GM23338 (cell line): ENCODE data around the gene CDHR2. TPM values are rescaled to one million over a fixed set of nuclear protein-coding genes. Genes with fewer than 3 reads are reported as not detected.

Source experiments
- ATAC-seq: fragments of 200-7000 bp; cut with Tn5 transposase; 3 replicates; pipeline ENCODE4 v1.9.1; 2020
- DNase-seq: peaks from one replicate; pipeline ENCODE4 v3.0.0-alpha.2; 2015; ENCODE audit warnings: low spot score
- H2AFZ ChIP-seq: fragments of 200-600 bp; sonication (generic); 2 replicates; pipeline ENCODE4 v1.8.0; 2016; ENCODE audit warnings: antibody characterized with exemption, mild to moderate bottlenecking, moderate library complexity
- H3F3A ChIP-seq: fragments of 200-600 bp; sonication (generic); replicated peaks from 2 replicates; pipeline ENCODE4 v1.8.0; 2017; ENCODE audit warnings: antibody characterized with exemption, mixed run types, low read depth
- H3K27ac ChIP-seq: fragments of 200-600 bp; sonication (generic); 2 replicates; pipeline ENCODE4 v1.6.1; 2016; ENCODE audit warnings: low read depth
- H3K27me3 ChIP-seq: fragments of 200-600 bp; sonication (generic); 2 replicates; pipeline ENCODE4 v1.8.0; 2016; ENCODE audit warnings: mild to moderate bottlenecking, mixed run types, moderate library complexity; ENCODE audit not compliant: insufficient read depth
- H3K36me3 ChIP-seq: fragments of 200-600 bp; sonication (generic); 2 replicates; pipeline ENCODE4 v1.8.0; 2016; ENCODE audit warnings: mild to moderate bottlenecking; ENCODE audit not compliant: insufficient read depth
- H3K4me1 ChIP-seq: fragments of 200-600 bp; sonication (generic); 2 replicates; pipeline ENCODE4 v1.8.0; 2016; ENCODE audit warnings: mild to moderate bottlenecking, moderate library complexity; ENCODE audit not compliant: insufficient read depth
- H3K4me2 ChIP-seq: fragments of 200-600 bp; sonication (generic); 2 replicates; pipeline ENCODE4 v1.7.1; 2017; ENCODE audit warnings: mixed run types
- H3K4me3 ChIP-seq: fragments of 200-600 bp; sonication (generic); 2 replicates; pipeline ENCODE4 v1.6.1; 2016; ENCODE audit warnings: mixed run types
- H3K79me2 ChIP-seq: fragments of 200-600 bp; sonication (generic); replicated peaks from 2 replicates; pipeline ENCODE4 v1.8.0; 2017; ENCODE audit warnings: mild to moderate bottlenecking; ENCODE audit not compliant: insufficient read depth
- H3K9me2 ChIP-seq: fragments of 200-600 bp; sonication (generic); 2 replicates; pipeline ENCODE4 v1.8.0; 2017; ENCODE audit not compliant: insufficient read depth
- H4K20me1 ChIP-seq: fragments of 200-600 bp; sonication (generic); replicated peaks from 2 replicates; pipeline ENCODE4 v1.8.0; 2017; ENCODE audit warnings: mild to moderate bottlenecking; ENCODE audit not compliant: insufficient read depth
- H3K27ac Mint-ChIP-seq: 2 replicates; pipeline ENCODE4 v1.8.0; 2020; ENCODE audit warnings: inconsistent platforms, mild to moderate bottlenecking, moderate library complexity, mixed read lengths
- H3K27me3 Mint-ChIP-seq: 3 replicates; pipeline ENCODE4 v1.8.0; 2022; ENCODE audit warnings: low read depth, mild to moderate bottlenecking, moderate library complexity, mixed read lengths, inconsistent platforms; ENCODE audit not compliant: insufficient read depth, poor library complexity
- H3K36me3 Mint-ChIP-seq: 3 replicates; pipeline ENCODE4 v1.8.0; 2021; ENCODE audit warnings: low read depth, mild to moderate bottlenecking, inconsistent platforms, moderate library complexity, mixed read lengths
- H3K4me1 Mint-ChIP-seq: 3 replicates; pipeline ENCODE4 v1.8.0; 2020; ENCODE audit warnings: mild to moderate bottlenecking, inconsistent platforms, mixed read lengths
- H3K4me3 Mint-ChIP-seq: 3 replicates; pipeline ENCODE4 v1.8.0; 2021; ENCODE audit warnings: moderate library complexity, mild to moderate bottlenecking, inconsistent platforms, mixed read lengths
- H3K9me3 Mint-ChIP-seq: 3 replicates; pipeline ENCODE4 v1.8.0; 2020; ENCODE audit warnings: moderate library complexity, mild to moderate bottlenecking, inconsistent platforms, mixed read lengths
- CTCF ChIP-seq, 2 experiments: fragments of 200-600 bp in 1 of 2; sonication (generic) in 1 of 2; conservative IDR thresholded peaks; 2 replicates each; pipeline versions ENCODE4 v1.5.1 to v1.6.1; 2016 to 2017; ENCODE audit warnings: antibody characterized with exemption in 2 of 2, low read depth in 2 of 2, mild to moderate bottlenecking in 2 of 2, moderate library complexity in 1 of 2
- NANOG ChIP-seq: IDR thresholded peaks from 2 replicates; pipeline ENCODE4 v1.6.1; 2016; ENCODE audit warnings: antibody characterized with exemption, borderline replicate concordance
- ZNF114 ChIP-seq: fragments of 250-450 bp; sonication (Bioruptor Pico); IDR thresholded peaks from 2 replicates; pipeline ENCODE4 v1.5.0; 2020; ENCODE audit warnings: mild to moderate bottlenecking, moderate library complexity
- ZNF331 ChIP-seq: fragments of 250-450 bp; sonication (Bioruptor Pico); IDR thresholded peaks from 2 replicates; pipeline ENCODE4 v1.5.0; 2020; ENCODE audit warnings: low read depth, mild to moderate bottlenecking, moderate library complexity
- ZNF462 ChIP-seq: fragments of 250-450 bp; sonication (Bioruptor Pico); IDR thresholded peaks from 2 replicates; pipeline ENCODE4 v1.5.0; 2020; ENCODE audit warnings: mild to moderate bottlenecking, moderate library complexity
- polyA plus RNA-seq: library from polyadenylated mRNA; unstranded; fragments of >200 nt; fragmentation: Nextera tagmentation; extraction: Ambion mirVana; gene quantifications from 2 replicates; pipeline ENCODE4 v1.2.1, GENCODE V29; 2016
- total RNA-seq: library from RNA; depleted of rRNA; stranded (reverse); fragments of >200 nt; shearing (Covaris generic); gene quantifications from 2 replicates; pipeline ENCODE4 v1.2.3, GENCODE V29; 2014

CDHR2 gene
- total and polyA plus RNA-seq, 2 experiments from 2014 or later: not detected

- no peak for TF ChIP-seq ZNF331
- no peak for TF ChIP-seq NANOG
Measured at GRCh38 chr5:176579323-176579722, 30.2 kb downstream of the CDHR2 start (continued).

GRCh38 chr5:176581361-176581760, 32.2 kb downstream of the CDHR2 start:
- peaks cover 5% of the 10 kb centered on the region; the same call in 1 of the 3 replicates for H3K4me1 Mint-ChIP-seq
- Histone ChIP-seq H3K36me3 (no peaks in the 10 kb centered on the region; the same call in 1 of the 2 replicates), H2AFZ (no peak overlapping the region), H3K4me1 (no peaks in the 10 kb centered on the region), H3K4me2 (no peak overlapping the region), H3K4me3 (no peak overlapping the region), H3K27me3 (no peaks in the 10 kb centered on the region), H3F3A (no peaks in the 10 kb centered on the region), H4K20me1 (no peaks in the 10 kb centered on the region; the same call in 1 of the 2 replicates), H3K79me2 (no peaks in the 10 kb centered on the region), H3K27ac (no peak overlapping the region), H3K9me2 (no peaks in the 10 kb centered on the region)
- no peak overlapping the region for H3K27ac Mint-ChIP-seq
- TF ChIP-seq ZNF462 (CRISPR knock-in tag): no peak
- 0 out of 4 replicates have a peak, but pooled peaks of 1 of the 2 experiments have one; percentile 11 for TF ChIP-seq CTCF (conservative IDR thresholded peaks at IDR 0.05; ENCODE audit: low read depth in 2 of 2)
- TF ChIP-seq ZNF114: no peak
- ATAC-seq (no peak), DNase-seq (no peak)
- no peak overlapping the region for H3K4me3 Mint-ChIP-seq
- no peaks in the 10 kb centered on the region for H3K36me3 Mint-ChIP-seq
- H3K27me3 Mint-ChIP-seq: peaks cover 19% of the 10 kb centered on the region
- peaks cover 23% of the 10 kb centered on the region for H3K9me3 Mint-ChIP-seq
